Hepatocyte (in vitro differentiated cells): Measurements from ENCODE around the gene PXDN. TPM values are rescaled to one million over a fixed set of nuclear protein-coding genes. Genes with fewer than 3 reads are reported as not detected.

Experiments used
- DNase-seq: peaks from one replicate; pipeline ENCODE4 v3.0.0-alpha.2; 2016; ENCODE audit warnings: low spot score
- H2AFZ ChIP-seq: fragments of 200-600 bp; sonication (generic); 2 replicates; pipeline ENCODE4 v1.6.0; 2016; ENCODE audit warnings: antibody characterized with exemption, mild to moderate bottlenecking
- H3K27ac ChIP-seq: fragments of 200-600 bp; sonication (generic); 2 replicates; pipeline ENCODE4 v1.5.1; 2016; ENCODE audit warnings: mild to moderate bottlenecking
- H3K27me3 ChIP-seq: fragments of 200-600 bp; sonication (generic); 2 replicates; pipeline ENCODE4 v1.6.1; 2016
- H3K36me3 ChIP-seq: fragments of 200-600 bp; sonication (generic); replicated peaks from 2 replicates; pipeline ENCODE4 v1.5.1; 2016; ENCODE audit warnings: low read depth; ENCODE audit not compliant: insufficient read depth
- H3K4me1 ChIP-seq: fragments of 200-600 bp; sonication (generic); 2 replicates; pipeline ENCODE4 v1.5.1; 2016; ENCODE audit warnings: mild to moderate bottlenecking, moderate library complexity; ENCODE audit not compliant: insufficient read depth
- H3K4me2 ChIP-seq: fragments of 200-600 bp; sonication (generic); 2 replicates; pipeline ENCODE4 v1.6.0; 2016
- H3K4me3 ChIP-seq: fragments of 200-600 bp; sonication (generic); 2 replicates; pipeline ENCODE4 v1.5.1; 2016; ENCODE audit warnings: mild to moderate bottlenecking
- H3K79me2 ChIP-seq: fragments of 200-600 bp; sonication (generic); 2 replicates; pipeline ENCODE4 v1.6.0; 2017; ENCODE audit warnings: mild to moderate bottlenecking
- H3K9me2 ChIP-seq: fragments of 200-600 bp; sonication (generic); replicated peaks from 2 replicates; pipeline ENCODE4 v1.6.0; 2017; ENCODE audit warnings: mild to moderate bottlenecking; ENCODE audit not compliant: insufficient read depth
- H3K9me3 ChIP-seq: fragments of 200-600 bp; sonication (generic); 2 replicates; pipeline ENCODE4 v1.5.1; 2016; ENCODE audit warnings: low read depth, mild to moderate bottlenecking
- H4K20me1 ChIP-seq: fragments of 200-600 bp; sonication (generic); 2 replicates; pipeline ENCODE4 v1.6.0; 2016; ENCODE audit warnings: mild to moderate bottlenecking; ENCODE audit not compliant: insufficient read depth, poor library complexity, severe bottlenecking
- EZH2 ChIP-seq: fragments of 200-600 bp; sonication (generic); IDR thresholded peaks from 2 replicates; pipeline ENCODE4 v1.6.1; 2016; ENCODE audit warnings: antibody characterized with exemption, mild to moderate bottlenecking, borderline replicate concordance
- EZH2phosphoT487 ChIP-seq: fragments of 200-600 bp; sonication (generic); IDR thresholded peaks from one replicate; pipeline ENCODE4 v1.6.1; 2018; ENCODE audit warnings: antibody characterized with exemption, mild to moderate bottlenecking, low read depth, moderate library complexity; ENCODE audit not compliant: unreplicated experiment, severe bottlenecking
- WGBS: methylation state at CpG from one replicate; pipeline ENCODE4 v1.1.6; 2016; ENCODE audit warnings: low lambda C conversion rate; ENCODE audit errors: missing lambda C conversion rate; 5-methylcytosine and 5-hydroxymethylcytosine counted together
- polyA plus RNA-seq: library from polyadenylated mRNA; unstranded; fragments of >200 nt; fragmentation: Nextera tagmentation; extraction: Ambion mirVana; gene quantifications from 2 replicates; pipeline ENCODE4 v1.2.1, GENCODE V29; 2016
- total RNA-seq: library from RNA; depleted of rRNA; stranded (reverse); fragments of >200 nt; gene quantifications from 2 replicates; pipeline ENCODE4 v1.2.3, GENCODE V29; 2014
- TF ChIP-seq, protein P1 (sequence below): fragments of 200-600 bp; sonication (generic); IDR thresholded peaks from 2 replicates; pipeline ENCODE4 v1.5.1; 2016; ENCODE audit warnings: antibody characterized with exemption, mild to moderate bottlenecking; ENCODE audit not compliant: poor library complexity

PXDN gene
- total and polyA plus RNA-seq, 2 experiments from 2014 or later: 107 to 118 TPM

DNA sequence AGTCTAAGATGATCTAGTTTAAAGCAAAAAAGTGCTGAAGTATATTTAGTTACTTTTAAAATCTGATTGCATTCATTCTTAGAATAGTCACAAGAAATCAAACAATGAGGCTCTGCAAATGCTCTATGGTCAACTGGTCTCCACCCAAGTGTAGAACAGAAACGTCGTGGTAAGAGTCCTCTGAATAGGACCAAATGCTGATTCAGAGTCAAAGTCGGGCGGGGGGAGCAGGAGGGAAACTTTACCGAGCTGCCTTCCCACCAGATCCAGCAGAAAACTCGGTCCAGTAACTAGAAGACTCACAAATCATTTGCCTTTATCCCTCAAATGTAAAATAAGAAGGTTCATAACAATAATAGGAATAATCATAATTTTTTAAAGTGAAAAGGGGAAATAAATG lies 46.2 kb upstream of the PXDN start:
- no peak for DNase-seq
- Histone ChIP-seq H3K9me2 (no peaks in the 10 kb centered on the region), H2AFZ (no peak overlapping the region), H3K4me1 (peaks cover 12% of the 10 kb centered on the region), H3K4me3 (no peak overlapping the region), H3K27me3 (no peaks in the 10 kb centered on the region), H4K20me1 (no peaks in the 10 kb centered on the region), H3K9me3 (no peaks in the 10 kb centered on the region), H3K79me2 (no peaks in the 10 kb centered on the region), H3K36me3 (no peaks in the 10 kb centered on the region), H3K4me2 (no peak overlapping the region), H3K27ac (no peak overlapping the region)
- TF ChIP-seq EZH2phosphoT487: no peak
- TF ChIP-seq EZH2: no peak
- TF ChIP-seq, protein P1, sequence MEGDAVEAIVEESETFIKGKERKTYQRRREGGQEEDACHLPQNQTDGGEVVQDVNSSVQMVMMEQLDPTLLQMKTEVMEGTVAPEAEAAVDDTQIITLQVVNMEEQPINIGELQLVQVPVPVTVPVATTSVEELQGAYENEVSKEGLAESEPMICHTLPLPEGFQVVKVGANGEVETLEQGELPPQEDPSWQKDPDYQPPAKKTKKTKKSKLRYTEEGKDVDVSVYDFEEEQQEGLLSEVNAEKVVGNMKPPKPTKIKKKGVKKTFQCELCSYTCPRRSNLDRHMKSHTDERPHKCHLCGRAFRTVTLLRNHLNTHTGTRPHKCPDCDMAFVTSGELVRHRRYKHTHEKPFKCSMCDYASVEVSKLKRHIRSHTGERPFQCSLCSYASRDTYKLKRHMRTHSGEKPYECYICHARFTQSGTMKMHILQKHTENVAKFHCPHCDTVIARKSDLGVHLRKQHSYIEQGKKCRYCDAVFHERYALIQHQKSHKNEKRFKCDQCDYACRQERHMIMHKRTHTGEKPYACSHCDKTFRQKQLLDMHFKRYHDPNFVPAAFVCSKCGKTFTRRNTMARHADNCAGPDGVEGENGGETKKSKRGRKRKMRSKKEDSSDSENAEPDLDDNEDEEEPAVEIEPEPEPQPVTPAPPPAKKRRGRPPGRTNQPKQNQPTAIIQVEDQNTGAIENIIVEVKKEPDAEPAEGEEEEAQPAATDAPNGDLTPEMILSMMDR: no peak
- WGBS: 70% methylated on average over 6 of the region's 6 CpGs

DNA sequence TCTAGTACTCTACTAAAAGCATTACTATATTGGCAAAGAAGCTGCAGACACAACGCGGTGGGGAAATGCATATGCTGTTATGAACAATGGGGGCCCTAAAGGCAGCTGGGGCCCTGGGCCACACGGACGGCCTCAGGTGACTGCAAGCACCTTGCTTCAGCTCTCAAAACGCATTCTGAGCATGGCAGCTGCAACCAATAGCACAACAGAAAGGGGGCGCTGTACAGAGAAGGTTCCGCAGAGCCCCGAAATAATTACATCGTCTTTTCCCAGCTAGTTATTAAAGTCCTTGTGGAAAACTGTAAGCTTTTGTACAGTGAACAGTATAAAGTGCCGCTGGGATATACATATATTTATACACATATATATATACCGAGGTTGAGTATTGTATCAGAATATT lies 45.3 kb upstream of the PXDN start:
- no peaks in the 10 kb centered on the region for H3K9me3 ChIP-seq
- H3K4me2 ChIP-seq: no peak overlapping the region
- no peaks in the 10 kb centered on the region for H3K9me2 ChIP-seq
- TF ChIP-seq, protein P1: no peak
- TF ChIP-seq EZH2: no peak
- TF ChIP-seq EZH2phosphoT487: no peak
- no peaks in the 10 kb centered on the region for H3K27me3 ChIP-seq
- peaks cover 12% of the 10 kb centered on the region for H3K4me1 ChIP-seq
- WGBS: 93% methylated on average over 11 of the region's 11 CpGs
- H3K79me2 ChIP-seq: no peaks in the 10 kb centered on the region
- H3K27ac ChIP-seq: no peak overlapping the region
- no peak overlapping the region for H3K4me3 ChIP-seq
- no peaks in the 10 kb centered on the region for H4K20me1 ChIP-seq
- no peaks in the 10 kb centered on the region for H3K36me3 ChIP-seq
- H2AFZ ChIP-seq: no peak overlapping the region
- no peak for DNase-seq

DNA sequence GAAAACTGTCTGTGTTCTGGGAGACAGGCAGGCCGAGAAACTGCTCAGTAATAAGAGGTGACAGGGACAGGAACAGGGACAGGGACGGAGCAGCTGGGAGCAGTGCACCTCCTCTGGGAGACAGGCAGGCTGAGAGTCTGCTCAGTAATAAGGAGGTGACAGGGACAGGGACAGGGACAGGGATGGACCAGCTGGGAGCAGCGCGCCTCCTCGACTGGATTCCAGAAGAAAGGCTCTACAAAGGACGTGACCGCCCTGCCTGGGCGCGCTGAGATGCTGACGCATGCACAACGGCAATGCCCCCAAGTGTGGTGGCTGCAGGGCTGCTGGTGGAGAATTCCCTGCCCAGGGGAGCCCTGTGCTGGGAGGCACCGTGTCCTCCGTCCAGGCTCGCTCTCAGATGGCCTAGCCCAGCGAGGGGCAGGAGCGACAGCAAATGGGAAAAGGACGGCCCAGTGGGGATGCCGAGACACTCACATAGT lies 44.2 kb upstream of the PXDN start:
- TF ChIP-seq EZH2 (no peak), EZH2phosphoT487 (no peak)
- TF ChIP-seq, protein P1: no peak
- Histone ChIP-seq H4K20me1 (no peaks in the 10 kb centered on the region), H3K4me3 (no peak overlapping the region), H3K36me3 (no peaks in the 10 kb centered on the region), H2AFZ (no peak overlapping the region), H3K9me3 (no peaks in the 10 kb centered on the region), H3K9me2 (no peaks in the 10 kb centered on the region), H3K27ac (no peak overlapping the region), H3K4me1 (peaks cover 12% of the 10 kb centered on the region), H3K79me2 (no peaks in the 10 kb centered on the region), H3K4me2 (no peak overlapping the region), H3K27me3 (no peaks in the 10 kb centered on the region)
- DNase-seq: no peak
- WGBS: 89% methylated on average over 18 of the region's 18 CpGs
